Epithelial cell of esophagus (primary cell): ENCODE measurements around the gene TRIP10.
"Not testable (repeated sequence)": the region's sequence is repeated elsewhere in the genome, so short reads cannot be mapped to it uniquely, and the experiment has no call there.

Experiments
- DNase-seq: peaks from one replicate; pipeline ENCODE4 v3.0.0; 2010; ENCODE audit warnings: low read depth
- H3K4me3 ChIP-seq: 2 replicates; pipeline ENCODE4 v1.5.1; 2011; ENCODE audit warnings: mild to moderate bottlenecking, low read length, control low read depth
- CTCF ChIP-seq: IDR thresholded peaks from 2 replicates; pipeline ENCODE4 v1.5.1; 2011; ENCODE audit warnings: low read depth, mild to moderate bottlenecking, low read length, control low read depth, inconsistent platforms; ENCODE audit not compliant: insufficient read depth; ENCODE audit errors: missing control alignments

TRIP10 gene

GRCh38 chr19:6753178-6754031 lies 13.9 kb downstream of the TRIP10 start:
- DNase-seq: peak; percentile 82
- TF ChIP-seq CTCF: peak; percentile 7
- H3K4me3 ChIP-seq: no peak overlapping the region

GRCh38 chr19:6754136-6754535 lies 14.7 kb downstream of the TRIP10 start:
- DNase-seq: no peak
- no peak for TF ChIP-seq CTCF
- H3K4me3 ChIP-seq: no peak overlapping the region

GRCh38 chr19:6754653-6755463 lies 15.4 kb downstream of the TRIP10 start:
- H3K4me3 ChIP-seq: no peak overlapping the region
- no peak for TF ChIP-seq CTCF
- no peak for DNase-seq

GRCh38 chr19:6760606-6761005 lies 21.1 kb downstream of the TRIP10 start:
- TF ChIP-seq CTCF: no peak
- H3K4me3 ChIP-seq: no peak overlapping the region
- DNase-seq: no peak

- TF ChIP-seq CTCF: no peak
- no peak overlapping the region for H3K4me3 ChIP-seq
- DNase-seq: no peak
These were observed 21.7 kb downstream of the TRIP10 start for GRCh38 chr19:6761053-6761676.

GRCh38 chr19:6762253-6762797 lies 22.8 kb downstream of the TRIP10 start:
- DNase-seq: peak; percentile 36
- H3K4me3 ChIP-seq: not testable (repeated sequence)
